HepG2 (cell line): ENCODE results near the gene PLD2. TPM values are rescaled to one million over a fixed set of nuclear protein-coding genes. Genes with fewer than 3 reads are reported as not detected.

Source experiments
- ATF3 ChIP-seq: sonication (generic); formaldehyde crosslinking; IDR thresholded peaks from 2 replicates; pipeline ENCODE4 v1.4.0; 2020; ENCODE audit warnings: missing genetic modification reagents
- CEBPB ChIP-seq: IDR thresholded peaks from 2 replicates; pipeline ENCODE4 v1.6.1; 2011; ENCODE audit warnings: low read depth, low read length, improper control_type of control experiment, borderline replicate concordance
- ETV6 ChIP-seq: sonication (generic); formaldehyde crosslinking; conservative IDR thresholded peaks from 2 replicates; pipeline ENCODE4 v1.4.0; 2020; ENCODE audit warnings: missing genetic modification reagents
- FOXA1 ChIP-seq, 2 experiments: fragments of 450-650 bp in 1 of 2; sonication (generic) in 1 of 2; formaldehyde crosslinking in 1 of 2; IDR thresholded peaks; 2 replicates each; pipeline versions ENCODE4 v1.4.0 to v1.6.1; 2016 to 2020; ENCODE audit warnings: missing genetic modification reagents in 1 of 2
- FUBP1 ChIP-seq: sonication (generic); formaldehyde crosslinking; IDR thresholded peaks from 2 replicates; pipeline ENCODE4 v1.5.1; 2020; ENCODE audit warnings: missing genetic modification reagents, mild to moderate bottlenecking, borderline replicate concordance
- KDM1A ChIP-seq: IDR thresholded peaks from 2 replicates; pipeline ENCODE4 v1.6.1; 2016; ENCODE audit warnings: missing compliant biosample characterization
- MEF2D ChIP-seq: sonication (generic); formaldehyde crosslinking; IDR thresholded peaks from 2 replicates; pipeline ENCODE4 v1.5.1; 2020; ENCODE audit warnings: mild to moderate bottlenecking, missing genetic modification reagents
- NFATC3 ChIP-seq: sonication (generic); formaldehyde crosslinking; IDR thresholded peaks from 2 replicates; pipeline ENCODE4 v1.5.1; 2020; ENCODE audit warnings: mild to moderate bottlenecking, missing genetic modification reagents
- NFE2 ChIP-seq: sonication (generic); formaldehyde crosslinking; IDR thresholded peaks from 2 replicates; pipeline ENCODE4 v1.4.0; 2020; ENCODE audit warnings: missing genetic modification reagents
- TAF15 ChIP-seq: fragments of 200-400 bp; formaldehyde crosslinking; IDR thresholded peaks from one replicate; pipeline ENCODE4 v1.6.1; 2018; ENCODE audit warnings: mild to moderate bottlenecking, low read depth, low read length; ENCODE audit not compliant: poor library complexity, severe bottlenecking
- ZFP90 ChIP-seq: sonication (generic); formaldehyde crosslinking; IDR thresholded peaks from 2 replicates; pipeline ENCODE4 v1.8.0; 2022; ENCODE audit warnings: missing genetic modification reagents, mild to moderate bottlenecking, inconsistent platforms, borderline replicate concordance
- ZNF333 ChIP-seq: sonication (generic); formaldehyde crosslinking; IDR thresholded peaks from 2 replicates; pipeline ENCODE4 v1.4.0; 2020; ENCODE audit warnings: mild to moderate bottlenecking, missing genetic modification reagents, borderline replicate concordance
- ZNF580 ChIP-seq: IDR thresholded peaks from 2 replicates; pipeline ENCODE4 v1.6.1; 2016; ENCODE audit warnings: low read depth, borderline replicate concordance
- polyA plus RNA-seq, 8 experiments: library from polyadenylated mRNA; depleted of rRNA in 3 of 8; stranded (reverse) in 7 of 8; unstranded in 1 of 8; fragments of >200 nt; fragmentation: Illumina TruSeq in 4 of 8; extraction: Trizol in 4 of 8; gene quantifications; 2 replicates each; pipeline versions ENCODE4 v1.2.1 to v1.2.3, GENCODE V29; 2011 to 2016; ENCODE audit warnings: low read depth in 4 of 8, missing spikeins in 1 of 8, mixed read lengths in 1 of 8; ENCODE audit not compliant: insufficient read depth in 1 of 8
- total RNA-seq, 5 experiments: library from RNA; depleted of rRNA; stranded (reverse); fragments of >200 nt; fragmentation: Illumina TruSeq; extraction: Trizol; gene quantifications; 2 replicates each; pipeline ENCODE4 v1.2.3, GENCODE V29; 2016; ENCODE audit warnings: low read depth in 1 of 5
- TF ChIP-seq, protein P1 (sequence below): sonication (generic); formaldehyde crosslinking; IDR thresholded peaks from 2 replicates; pipeline ENCODE4 v1.5.1; 2020; ENCODE audit warnings: mild to moderate bottlenecking, missing genetic modification reagents, moderate library complexity
- TF ChIP-seq, protein P2 (sequence below): sonication (generic); formaldehyde crosslinking; IDR thresholded peaks from 2 replicates; pipeline ENCODE4 v1.4.0; 2020; ENCODE audit warnings: missing genetic modification reagents
- TF ChIP-seq, protein P3 (sequence below): sonication (generic); formaldehyde crosslinking; IDR thresholded peaks from 2 replicates; pipeline ENCODE4 v1.9.0; 2021; ENCODE audit warnings: missing genetic modification reagents, borderline replicate concordance
- TF ChIP-seq, protein P4 (sequence below): sonication (generic); formaldehyde crosslinking; IDR thresholded peaks from 2 replicates; pipeline ENCODE4 v1.8.0; 2022; ENCODE audit warnings: mild to moderate bottlenecking, missing genetic modification reagents, moderate library complexity

PLD2 gene
- total and polyA plus RNA-seq, 2 of the 13 experiments (the other 11 are each of a cell fraction or from before 2014, with no cell fraction given): 13.4 to 29.7 TPM

GRCh38 chr17:4777969-4778760 lies 28.8 kb upstream of the PLD2 start (continued):
- TF ChIP-seq, protein P1, sequence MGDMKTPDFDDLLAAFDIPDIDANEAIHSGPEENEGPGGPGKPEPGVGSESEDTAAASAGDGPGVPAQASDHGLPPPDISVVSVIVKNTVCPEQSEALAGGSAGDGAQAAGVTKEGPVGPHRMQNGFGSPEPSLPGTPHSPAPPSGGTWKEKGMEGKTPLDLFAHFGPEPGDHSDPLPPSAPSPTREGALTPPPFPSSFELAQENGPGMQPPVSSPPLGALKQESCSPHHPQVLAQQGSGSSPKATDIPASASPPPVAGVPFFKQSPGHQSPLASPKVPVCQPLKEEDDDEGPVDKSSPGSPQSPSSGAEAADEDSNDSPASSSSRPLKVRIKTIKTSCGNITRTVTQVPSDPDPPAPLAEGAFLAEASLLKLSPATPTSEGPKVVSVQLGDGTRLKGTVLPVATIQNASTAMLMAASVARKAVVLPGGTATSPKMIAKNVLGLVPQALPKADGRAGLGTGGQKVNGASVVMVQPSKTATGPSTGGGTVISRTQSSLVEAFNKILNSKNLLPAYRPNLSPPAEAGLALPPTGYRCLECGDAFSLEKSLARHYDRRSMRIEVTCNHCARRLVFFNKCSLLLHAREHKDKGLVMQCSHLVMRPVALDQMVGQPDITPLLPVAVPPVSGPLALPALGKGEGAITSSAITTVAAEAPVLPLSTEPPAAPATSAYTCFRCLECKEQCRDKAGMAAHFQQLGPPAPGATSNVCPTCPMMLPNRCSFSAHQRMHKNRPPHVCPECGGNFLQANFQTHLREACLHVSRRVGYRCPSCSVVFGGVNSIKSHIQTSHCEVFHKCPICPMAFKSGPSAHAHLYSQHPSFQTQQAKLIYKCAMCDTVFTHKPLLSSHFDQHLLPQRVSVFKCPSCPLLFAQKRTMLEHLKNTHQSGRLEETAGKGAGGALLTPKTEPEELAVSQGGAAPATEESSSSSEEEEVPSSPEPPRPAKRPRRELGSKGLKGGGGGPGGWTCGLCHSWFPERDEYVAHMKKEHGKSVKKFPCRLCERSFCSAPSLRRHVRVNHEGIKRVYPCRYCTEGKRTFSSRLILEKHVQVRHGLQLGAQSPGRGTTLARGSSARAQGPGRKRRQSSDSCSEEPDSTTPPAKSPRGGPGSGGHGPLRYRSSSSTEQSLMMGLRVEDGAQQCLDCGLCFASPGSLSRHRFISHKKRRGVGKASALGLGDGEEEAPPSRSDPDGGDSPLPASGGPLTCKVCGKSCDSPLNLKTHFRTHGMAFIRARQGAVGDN (CRISPR knock-in tag): peak; percentile 55; the same call in 1 of the 2 replicates
- TF ChIP-seq ETV6 (CRISPR knock-in tag) (no peak), TAF15 (no peak), FOXA1 (IDR thresholded peaks at IDR 0.05) (no peak), FOXA1 (CRISPR knock-in tag; IDR thresholded peaks at IDR 0.05) (peak; percentile 91), FUBP1 (no peak), MEF2D (CRISPR knock-in tag) (peak; percentile 61; the same call in 1 of the 2 replicates), CEBPB (peak; percentile 93), ZFP90 (CRISPR knock-in tag) (peak; percentile 81), ATF3 (peak; percentile 84), ZNF333 (no peak), NFE2 (CRISPR knock-in tag) (no peak), KDM1A (peak; percentile 94), ZNF580 (CRISPR knock-in tag) (peak; percentile 66; the same call in 1 of the 2 replicates), NFATC3 (CRISPR knock-in tag) (0 out of 2 replicates have a peak, but pooled peaks have one; percentile 37)
- TF ChIP-seq, protein P2, sequence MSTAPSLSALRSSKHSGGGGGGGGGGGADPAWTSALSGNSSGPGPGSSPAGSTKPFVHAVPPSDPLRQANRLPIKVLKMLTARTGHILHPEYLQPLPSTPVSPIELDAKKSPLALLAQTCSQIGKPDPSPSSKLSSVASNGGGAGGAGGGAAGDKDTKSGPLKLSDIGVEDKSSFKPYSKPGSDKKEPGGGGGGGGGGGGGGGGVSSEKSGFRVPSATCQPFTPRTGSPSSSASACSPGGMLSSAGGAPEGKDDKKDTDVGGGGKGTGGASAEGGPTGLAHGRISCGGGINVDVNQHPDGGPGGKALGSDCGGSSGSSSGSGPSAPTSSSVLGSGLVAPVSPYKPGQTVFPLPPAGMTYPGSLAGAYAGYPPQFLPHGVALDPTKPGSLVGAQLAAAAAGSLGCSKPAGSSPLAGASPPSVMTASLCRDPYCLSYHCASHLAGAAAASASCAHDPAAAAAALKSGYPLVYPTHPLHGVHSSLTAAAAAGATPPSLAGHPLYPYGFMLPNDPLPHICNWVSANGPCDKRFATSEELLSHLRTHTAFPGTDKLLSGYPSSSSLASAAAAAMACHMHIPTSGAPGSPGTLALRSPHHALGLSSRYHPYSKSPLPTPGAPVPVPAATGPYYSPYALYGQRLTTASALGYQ (CRISPR knock-in tag): peak; percentile 57; the same call in 1 of the 2 replicates
- TF ChIP-seq, protein P3, sequence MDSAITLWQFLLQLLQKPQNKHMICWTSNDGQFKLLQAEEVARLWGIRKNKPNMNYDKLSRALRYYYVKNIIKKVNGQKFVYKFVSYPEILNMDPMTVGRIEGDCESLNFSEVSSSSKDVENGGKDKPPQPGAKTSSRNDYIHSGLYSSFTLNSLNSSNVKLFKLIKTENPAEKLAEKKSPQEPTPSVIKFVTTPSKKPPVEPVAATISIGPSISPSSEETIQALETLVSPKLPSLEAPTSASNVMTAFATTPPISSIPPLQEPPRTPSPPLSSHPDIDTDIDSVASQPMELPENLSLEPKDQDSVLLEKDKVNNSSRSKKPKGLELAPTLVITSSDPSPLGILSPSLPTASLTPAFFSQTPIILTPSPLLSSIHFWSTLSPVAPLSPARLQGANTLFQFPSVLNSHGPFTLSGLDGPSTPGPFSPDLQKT: no peak
- TF ChIP-seq, protein P4, sequence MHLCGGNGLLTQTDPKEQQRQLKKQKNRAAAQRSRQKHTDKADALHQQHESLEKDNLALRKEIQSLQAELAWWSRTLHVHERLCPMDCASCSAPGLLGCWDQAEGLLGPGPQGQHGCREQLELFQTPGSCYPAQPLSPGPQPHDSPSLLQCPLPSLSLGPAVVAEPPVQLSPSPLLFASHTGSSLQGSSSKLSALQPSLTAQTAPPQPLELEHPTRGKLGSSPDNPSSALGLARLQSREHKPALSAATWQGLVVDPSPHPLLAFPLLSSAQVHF (CRISPR knock-in tag): 0 out of 2 replicates have a peak, but pooled peaks have one; percentile 11
